Osteocyte (in vitro differentiated cells): ENCODE data around the gene ATG5. TPM values are rescaled to one million over a fixed set of nuclear protein-coding genes. Genes with fewer than 3 reads are reported as not detected.
"Not testable (repeated sequence)": the region's sequence is repeated elsewhere in the genome, so short reads cannot be mapped to it uniquely, and the experiment has no call there.

Experiments
- DNase-seq: peaks from one replicate; pipeline ENCODE4 v3.0.0; 2021; ENCODE audit warnings: mixed read lengths; ENCODE audit not compliant: unreplicated experiment; ENCODE audit errors: extremely low spot score
- H3K27ac Mint-ChIP-seq: one replicate; pipeline ENCODE4 v1.8.0; 2021; ENCODE audit warnings: mild to moderate bottlenecking, mixed read lengths; ENCODE audit not compliant: unreplicated experiment
- H3K27me3 Mint-ChIP-seq: one replicate; pipeline ENCODE4 v1.8.0; 2021; ENCODE audit warnings: mixed read lengths; ENCODE audit not compliant: unreplicated experiment
- H3K36me3 Mint-ChIP-seq: one replicate; pipeline ENCODE4 v1.8.0; 2021; ENCODE audit warnings: mixed read lengths; ENCODE audit not compliant: unreplicated experiment
- H3K4me1 Mint-ChIP-seq: one replicate; pipeline ENCODE4 v1.8.0; 2021; ENCODE audit warnings: mixed read lengths; ENCODE audit not compliant: unreplicated experiment
- H3K4me3 Mint-ChIP-seq: one replicate; pipeline ENCODE4 v1.8.0; 2021; ENCODE audit warnings: mild to moderate bottlenecking, moderate library complexity, mixed read lengths; ENCODE audit not compliant: unreplicated experiment
- H3K9me3 Mint-ChIP-seq: one replicate; pipeline ENCODE4 v1.8.0; 2021; ENCODE audit warnings: mixed read lengths; ENCODE audit not compliant: unreplicated experiment
- total RNA-seq: library from RNA; stranded (reverse); gene quantifications from 2 replicates; pipeline ENCODE4 v1.2.1, GENCODE V29; 2021
- TF ChIP-seq, protein P1 (sequence below): fragments of 200-600 bp; sonication (generic); IDR thresholded peaks from 2 replicates; pipeline ENCODE4 v1.5.0; 2021; ENCODE audit warnings: antibody characterized with exemption, mild to moderate bottlenecking, moderate library complexity

Gene ATG5
- total RNA-seq, 1 donor from 2014 or later: 26.0 TPM

DNA sequence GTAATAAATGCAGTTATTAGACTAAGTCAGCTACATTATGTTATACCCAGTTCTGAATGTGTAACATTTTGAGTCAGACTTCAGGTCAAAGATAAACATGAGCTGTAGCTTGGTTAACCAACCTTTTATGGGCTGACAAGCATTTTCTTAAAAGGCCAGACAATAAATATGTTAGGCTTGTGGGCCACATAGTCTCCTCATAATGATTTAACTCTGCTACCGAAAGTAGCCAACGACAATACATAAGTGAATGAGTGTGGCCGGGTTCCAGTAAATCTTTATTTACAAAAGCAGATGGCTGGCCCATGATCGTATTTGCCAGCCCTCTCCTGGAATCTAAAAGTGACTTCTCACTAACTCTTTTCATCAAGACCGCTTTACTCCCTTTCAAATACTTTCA lies 49.9 kb downstream of the ATG5 start:
- H3K4me1 Mint-ChIP-seq: peaks cover 5% of the 10 kb centered on the region
- H3K4me3 Mint-ChIP-seq: no peak overlapping the region
- no peak for DNase-seq
- no peak overlapping the region for H3K27ac Mint-ChIP-seq
- no peaks in the 10 kb centered on the region for H3K27me3 Mint-ChIP-seq
- peaks cover 15% of the 10 kb centered on the region for H3K36me3 Mint-ChIP-seq
- no peaks in the 10 kb centered on the region for H3K9me3 Mint-ChIP-seq
- TF ChIP-seq, protein P1, sequence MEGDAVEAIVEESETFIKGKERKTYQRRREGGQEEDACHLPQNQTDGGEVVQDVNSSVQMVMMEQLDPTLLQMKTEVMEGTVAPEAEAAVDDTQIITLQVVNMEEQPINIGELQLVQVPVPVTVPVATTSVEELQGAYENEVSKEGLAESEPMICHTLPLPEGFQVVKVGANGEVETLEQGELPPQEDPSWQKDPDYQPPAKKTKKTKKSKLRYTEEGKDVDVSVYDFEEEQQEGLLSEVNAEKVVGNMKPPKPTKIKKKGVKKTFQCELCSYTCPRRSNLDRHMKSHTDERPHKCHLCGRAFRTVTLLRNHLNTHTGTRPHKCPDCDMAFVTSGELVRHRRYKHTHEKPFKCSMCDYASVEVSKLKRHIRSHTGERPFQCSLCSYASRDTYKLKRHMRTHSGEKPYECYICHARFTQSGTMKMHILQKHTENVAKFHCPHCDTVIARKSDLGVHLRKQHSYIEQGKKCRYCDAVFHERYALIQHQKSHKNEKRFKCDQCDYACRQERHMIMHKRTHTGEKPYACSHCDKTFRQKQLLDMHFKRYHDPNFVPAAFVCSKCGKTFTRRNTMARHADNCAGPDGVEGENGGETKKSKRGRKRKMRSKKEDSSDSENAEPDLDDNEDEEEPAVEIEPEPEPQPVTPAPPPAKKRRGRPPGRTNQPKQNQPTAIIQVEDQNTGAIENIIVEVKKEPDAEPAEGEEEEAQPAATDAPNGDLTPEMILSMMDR: no peak

DNA sequence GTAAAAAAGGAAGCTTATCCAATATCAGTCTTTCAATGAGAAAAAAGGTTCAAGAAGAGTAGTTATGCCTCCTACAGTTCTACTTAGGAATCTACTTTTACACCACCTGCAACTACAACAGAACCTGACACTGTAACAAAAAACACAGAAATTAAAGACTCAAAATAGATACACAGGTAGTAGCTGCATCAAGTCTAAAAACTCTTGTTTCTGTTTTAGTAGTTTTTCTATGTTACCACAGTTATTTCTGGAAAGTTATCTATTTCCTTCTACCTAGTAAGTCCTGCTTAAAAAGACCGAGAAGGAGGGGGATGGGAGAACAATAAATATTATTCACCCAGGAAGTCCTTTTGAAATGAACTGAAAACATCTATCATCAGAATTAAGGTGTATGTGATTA lies 52.5 kb downstream of the ATG5 start:
- no peaks in the 10 kb centered on the region for H3K27me3 Mint-ChIP-seq
- peaks cover 2% of the 10 kb centered on the region for H3K4me1 Mint-ChIP-seq
- no peak overlapping the region for H3K27ac Mint-ChIP-seq
- DNase-seq: no peak
- H3K9me3 Mint-ChIP-seq: no peaks in the 10 kb centered on the region
- H3K4me3 Mint-ChIP-seq: no peak overlapping the region
- peaks cover 9% of the 10 kb centered on the region for H3K36me3 Mint-ChIP-seq
- TF ChIP-seq, protein P1: no peak

DNA sequence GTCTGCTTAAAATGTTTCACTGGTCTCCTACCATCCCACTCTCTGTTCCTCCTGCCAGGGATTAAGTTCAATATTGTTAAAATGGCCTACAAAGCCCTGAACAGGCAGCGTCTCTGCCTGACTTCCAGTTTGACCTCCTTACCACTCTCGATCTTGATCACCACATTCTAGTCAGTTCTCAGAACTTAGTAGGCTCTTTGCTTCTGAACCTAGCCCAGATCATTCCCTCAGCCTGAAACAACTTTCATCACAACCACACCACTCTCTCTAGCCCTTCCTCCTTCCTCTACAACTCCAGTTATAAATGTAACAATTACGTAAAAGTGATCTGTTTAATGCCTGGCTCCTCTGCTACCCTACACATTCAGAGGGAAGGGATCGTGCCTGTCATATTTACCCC lies 53.3 kb downstream of the ATG5 start:
- H3K4me3 Mint-ChIP-seq: no peak overlapping the region
- H3K4me1 Mint-ChIP-seq: peaks cover 2% of the 10 kb centered on the region
- H3K36me3 Mint-ChIP-seq: peaks cover 16% of the 10 kb centered on the region

DNA sequence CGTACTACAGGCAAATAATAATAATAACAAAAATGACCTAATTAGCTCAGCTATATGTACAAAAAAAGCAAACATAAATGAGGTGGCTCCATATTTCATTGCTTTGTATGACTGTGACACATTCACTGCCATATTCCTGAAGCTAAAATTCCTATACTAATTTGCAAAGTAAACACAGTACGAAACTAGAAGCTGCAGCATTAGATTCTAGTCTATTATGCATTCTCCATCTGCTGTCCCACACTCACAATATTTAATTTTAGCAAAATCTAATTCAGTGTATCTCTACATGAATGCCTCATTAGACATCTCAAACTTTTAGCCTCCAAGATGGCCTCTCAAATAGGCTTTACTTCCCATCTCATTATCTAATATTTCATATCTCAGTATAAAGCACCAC lies 55.1 kb downstream of the ATG5 start:
- Mint-ChIP-seq H3K36me3 (peaks cover 30% of the 10 kb centered on the region), H3K4me3 (no peak overlapping the region), H3K27ac (no peak overlapping the region), H3K27me3 (no peaks in the 10 kb centered on the region), H3K4me1 (peaks cover 2% of the 10 kb centered on the region), H3K9me3 (peaks cover 17% of the 10 kb centered on the region)
- no peak for DNase-seq
- TF ChIP-seq, protein P1: no peak

More for the DNA sequence above, 53.3 kb downstream of the ATG5 start:
- TF ChIP-seq, protein P1: no peak
- H3K27me3 Mint-ChIP-seq: no peaks in the 10 kb centered on the region
- no peak for DNase-seq
- H3K27ac Mint-ChIP-seq: no peak overlapping the region
- H3K9me3 Mint-ChIP-seq: peaks cover 2% of the 10 kb centered on the region

DNA sequence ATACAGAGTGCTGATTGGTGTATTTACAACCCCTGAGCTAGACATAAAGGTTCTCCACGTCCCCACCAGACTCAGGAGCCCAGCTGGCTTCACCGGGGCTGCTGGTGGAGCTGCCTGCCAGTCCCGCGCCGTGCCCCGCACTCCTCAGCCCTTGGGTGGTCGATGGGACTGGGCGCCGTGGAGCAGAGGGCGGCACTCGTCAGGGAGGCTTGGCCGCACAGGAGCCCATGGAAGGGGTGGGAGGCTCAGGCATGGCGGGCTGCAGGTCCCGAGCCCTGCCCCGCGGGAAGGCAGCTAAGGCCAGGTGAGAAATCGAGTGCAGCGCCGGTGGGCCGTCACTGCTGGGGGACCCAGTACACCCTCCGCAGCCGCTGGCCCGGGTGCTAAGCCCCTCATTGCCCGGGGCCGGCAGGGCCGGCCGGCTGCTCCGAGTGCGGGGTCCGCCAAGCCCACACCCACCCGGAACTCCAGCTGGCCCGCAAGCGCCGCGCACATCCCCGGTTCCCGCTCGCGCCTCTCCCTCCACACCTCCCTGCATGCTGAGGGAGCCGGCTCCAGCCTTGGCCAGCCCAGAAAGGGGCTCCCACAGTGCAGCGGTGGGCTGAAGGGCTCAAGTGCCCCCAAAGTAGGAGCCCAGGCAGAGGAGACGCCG lies 56.2 kb downstream of the ATG5 start:
- peaks cover 27% of the 10 kb centered on the region for H3K9me3 Mint-ChIP-seq
- peaks cover 40% of the 10 kb centered on the region for H3K36me3 Mint-ChIP-seq
- not testable (repeated sequence) for H3K27ac Mint-ChIP-seq, H3K4me1 Mint-ChIP-seq, H3K4me3 Mint-ChIP-seq, DNase-seq, H3K27me3 Mint-ChIP-seq

DNA sequence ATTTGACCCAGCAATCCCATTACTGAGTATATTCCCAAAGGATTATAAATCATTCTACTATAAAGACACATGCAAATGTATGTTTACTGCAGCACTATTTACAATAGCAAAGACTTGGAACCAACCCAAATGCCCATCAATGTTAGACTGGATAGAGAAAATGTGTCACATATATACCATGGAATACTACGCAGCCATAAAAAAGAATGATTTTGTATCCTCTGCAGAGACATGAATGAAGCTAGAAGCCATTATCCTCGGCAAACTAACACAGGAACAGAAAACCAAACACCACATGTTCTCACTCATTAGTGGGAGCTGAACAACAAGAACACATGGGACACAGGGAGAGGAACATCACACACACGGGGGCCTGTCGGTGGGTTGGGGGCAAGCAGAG lies 57.1 kb downstream of the ATG5 start:
- not testable (repeated sequence) for DNase-seq, H3K4me3 Mint-ChIP-seq, H3K27ac Mint-ChIP-seq, H3K27me3 Mint-ChIP-seq, H3K4me1 Mint-ChIP-seq
- Mint-ChIP-seq H3K36me3 (peaks cover 45% of the 10 kb centered on the region), H3K9me3 (peaks cover 33% of the 10 kb centered on the region)

DNA sequence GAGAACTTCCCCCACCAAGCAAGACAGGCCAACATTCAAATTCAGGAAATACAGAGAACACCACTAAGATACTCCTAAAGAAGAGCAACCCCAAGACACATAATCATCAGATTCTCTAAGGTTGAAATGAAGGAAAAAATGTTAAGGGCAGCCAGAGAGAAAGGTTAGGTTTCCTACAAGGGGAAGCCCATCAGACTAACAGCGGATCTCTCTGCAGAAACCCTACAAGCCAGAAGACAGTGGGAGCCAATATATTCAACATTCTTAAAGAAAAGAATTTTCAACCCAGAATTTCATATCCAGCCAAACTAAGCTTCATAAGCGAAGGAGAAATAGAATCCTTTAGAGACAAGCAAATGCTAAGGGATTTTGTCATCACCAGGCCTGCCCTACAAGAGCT lies 61.1 kb downstream of the ATG5 start:
- H3K36me3 Mint-ChIP-seq: peaks cover 45% of the 10 kb centered on the region
- DNase-seq, H3K4me1 Mint-ChIP-seq, H3K27ac Mint-ChIP-seq, H3K4me3 Mint-ChIP-seq, H3K27me3 Mint-ChIP-seq: not testable (repeated sequence)
- H3K9me3 Mint-ChIP-seq: peaks cover 33% of the 10 kb centered on the region

DNA sequence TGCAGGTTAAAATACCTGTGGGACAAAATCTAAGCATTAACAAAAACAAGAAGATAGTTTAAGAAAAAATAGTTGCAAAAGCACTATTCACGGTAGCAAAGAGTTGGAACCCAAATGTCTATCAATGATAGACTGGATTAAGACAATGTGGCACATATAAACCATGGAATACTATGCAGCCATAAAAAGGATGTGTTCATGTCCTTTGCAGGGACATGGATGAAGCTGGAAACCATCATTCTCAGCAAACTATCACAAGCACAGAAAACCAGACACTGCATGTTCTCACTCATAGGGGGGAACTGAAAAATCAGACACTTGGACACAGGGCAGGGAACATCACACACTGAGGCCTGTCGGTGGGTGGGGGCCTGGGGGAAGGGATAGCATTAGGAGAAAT lies 65.8 kb downstream of the ATG5 start:
- H3K9me3 Mint-ChIP-seq, DNase-seq, H3K4me3 Mint-ChIP-seq, H3K27ac Mint-ChIP-seq, H3K27me3 Mint-ChIP-seq, H3K36me3 Mint-ChIP-seq, H3K4me1 Mint-ChIP-seq: not testable (repeated sequence)
